ENCODE measurements around the gene ZNF672.

- TF ChIP-seq EZH2 (IDR thresholded peaks at IDR 0.05; ENCODE audit: insufficient read depth, poor library complexity, severe bottlenecking) (no peak), EZH2phosphoT487 (IDR thresholded peaks at IDR 0.05; ENCODE audit: insufficient read depth, low read depth) (no peak)
These were observed 19.3 kb upstream of the ZNF672 start for GRCh38 chr1:248818505-248819374.

All from GM23248 (cell line).